B cell (primary cell): Measurements from ENCODE around the gene CSNK1G3. TPM values are rescaled to one million over a fixed set of nuclear protein-coding genes. Genes with fewer than 3 reads are reported as not detected.

ENCODE experiments used
- ATAC-seq: fragments of 200-7000 bp; cut with Tn5 transposase; one replicate; pipeline ENCODE4 v1.10.0; 2021; ENCODE audit warnings: low read depth, mild to moderate bottlenecking, moderate number of reproducible peaks, moderate library complexity
- CTCF ChIA-PET: fragments of 350-600 bp; sonication (Branson Sonifier 250); formaldehyde crosslinking; loops from one replicate; lab custom pipeline; 2021; ENCODE audit warnings: antibody characterized with exemption, inconsistent platforms; lab: Charles Lee
- POLR2A ChIA-PET: fragments of 350-600 bp; sonication (Branson Sonifier 250); formaldehyde crosslinking; loops from one replicate; lab custom pipeline; 2021; ENCODE audit warnings: antibody characterized with exemption; lab: Charles Lee
- DNase-seq: peaks from one replicate; pipeline ENCODE4 v3.0.0; 2013
- H2AFZ ChIP-seq: 2 replicates; pipeline ENCODE4 v1.6.1; 2012; ENCODE audit warnings: mild to moderate bottlenecking, low read depth, low read length; ENCODE audit not compliant: insufficient read depth, poor library complexity, severe bottlenecking
- H3K27ac ChIP-seq, 2 donors: 1 replicate in 1 of 2; 2 replicates in 1 of 2; pipeline ENCODE4 v1.5.1; 2012 to 2013; ENCODE audit warnings: low read length in 2 of 2, mild to moderate bottlenecking in 2 of 2, moderate library complexity in 1 of 2
- H3K27me3 ChIP-seq, 4 experiments: fragments of 200-600 bp in 1 of 4; sonication (generic) in 1 of 4; replicated peaks in 1 of 4; 1 replicate in 2 of 4; 2 replicates in 2 of 4; pipeline versions ENCODE4 v1.6.1 to v1.7.0; 2013 to 2016; ENCODE audit warnings: low read length in 3 of 4, mild to moderate bottlenecking in 2 of 4, mixed read lengths in 1 of 4, moderate library complexity in 1 of 4; ENCODE audit not compliant: insufficient read depth in 4 of 4, control insufficient read depth in 3 of 4; ENCODE audit errors: control extremely low read depth in 1 of 4
- H3K36me3 ChIP-seq, 2 experiments: replicated peaks in 1 of 2; 1 replicate in 1 of 2; 2 replicates in 1 of 2; pipeline versions ENCODE4 v1.6.1 to v1.7.1; 2013; ENCODE audit warnings: low read length in 1 of 2; ENCODE audit not compliant: insufficient read depth in 2 of 2, control insufficient read depth in 1 of 2; ENCODE audit errors: control extremely low read depth in 1 of 2, extremely low read depth in 1 of 2
- H3K4me1 ChIP-seq, 2 donors: fragments of 200-600 bp in 1 of 2; sonication (generic) in 1 of 2; 1 replicate in 1 of 2; 2 replicates in 1 of 2; pipeline versions ENCODE4 v1.5.1 to v1.6.1; 2013 to 2017; ENCODE audit warnings: low read length in 2 of 2; ENCODE audit not compliant: control insufficient read depth in 2 of 2, insufficient read depth in 2 of 2
- H3K4me2 ChIP-seq: replicated peaks from 2 replicates; pipeline ENCODE3; 2012; ENCODE audit warnings: mild to moderate bottlenecking, low read depth, low read length; ENCODE audit not compliant: poor library complexity, severe bottlenecking
- H3K4me3 ChIP-seq, 5 experiments: fragments of 200-600 bp in 1 of 5; sonication (generic) in 1 of 5; 1 replicate in 3 of 5; 2 replicates in 2 of 5; pipeline versions ENCODE4 v1.5.1 to v1.7.0; 2011 to 2016; ENCODE audit warnings: low read length in 4 of 5, mild to moderate bottlenecking in 4 of 5, low read depth in 2 of 5, control low read depth in 1 of 5, moderate library complexity in 1 of 5; ENCODE audit not compliant: insufficient read depth in 1 of 5; ENCODE audit errors: control extremely low read depth in 1 of 5, extremely low read depth in 1 of 5
- H3K79me2 ChIP-seq: fragments of 200-600 bp; sonication (generic); one replicate; pipeline ENCODE4 v1.6.0; 2016; ENCODE audit warnings: low read length; ENCODE audit not compliant: control insufficient read depth, insufficient read depth
- H3K9ac ChIP-seq: fragments of 200-600 bp; sonication (generic); 2 replicates; pipeline ENCODE4 v1.6.1; 2017; ENCODE audit warnings: mild to moderate bottlenecking, low read length, moderate library complexity
- H3K9me3 ChIP-seq, 3 donors: one replicate each; pipeline versions ENCODE4 v1.6.1 to v1.7.1; 2013; ENCODE audit warnings: low read length in 2 of 3; ENCODE audit not compliant: control insufficient read depth in 2 of 3, insufficient read depth in 1 of 3; ENCODE audit errors: control extremely low read depth in 1 of 3
- H4K20me1 ChIP-seq: 2 replicates; pipeline ENCODE4 v1.6.0; 2012; ENCODE audit warnings: mild to moderate bottlenecking, low read length; ENCODE audit not compliant: insufficient read depth, control insufficient read depth, poor library complexity, severe bottlenecking
- H3K27ac Mint-ChIP-seq: one replicate; pipeline ENCODE4 v1.8.0; 2021; ENCODE audit warnings: mixed read lengths
- H3K27me3 Mint-ChIP-seq: one replicate; pipeline ENCODE4 v1.8.0; 2021; ENCODE audit warnings: mixed read lengths
- H3K4me1 Mint-ChIP-seq: one replicate; pipeline ENCODE4 v1.8.0; 2021; ENCODE audit warnings: mixed read lengths
- H3K4me3 Mint-ChIP-seq: one replicate; pipeline ENCODE4 v1.8.0; 2021; ENCODE audit warnings: mixed read lengths
- H3K9me3 Mint-ChIP-seq: one replicate; pipeline ENCODE4 v1.8.0; 2022; ENCODE audit warnings: mixed read lengths; ENCODE audit not compliant: insufficient read depth
- CTCF ChIP-seq: fragments of 200-600 bp; IDR thresholded peaks from one replicate; pipeline ENCODE4 v1.8.0; 2022; ENCODE audit warnings: antibody characterized with exemption, mild to moderate bottlenecking
- EZH2 ChIP-seq: IDR thresholded peaks from 2 replicates; pipeline ENCODE4 v1.6.1; 2012; ENCODE audit warnings: borderline replicate concordance, low read depth, mild to moderate bottlenecking, moderate library complexity, low read length; ENCODE audit not compliant: insufficient read depth, poor library complexity, severe bottlenecking
- WGBS: methylation state at CpG from one replicate; pipeline ENCODE4 v1.1.5; 2013; ENCODE audit warnings: missing lambda C conversion rate; ENCODE audit not compliant: insufficient coverage; 5-methylcytosine and 5-hydroxymethylcytosine counted together
- intact Hi-C: fragments of 100-400 bp; cut with micrococcal nuclease; formaldehyde crosslinking; loops from one replicate; pipeline ENCODE4 v1.10.0; 2022
- polyA plus RNA-seq: library from polyadenylated mRNA; depleted of rRNA; stranded (reverse); fragments of >200 nt; gene quantifications from 2 replicates; pipeline ENCODE4 v1.2.3, GENCODE V29; 2012
- total RNA-seq, 2 donors: library from RNA; stranded (reverse); fragments of 120-200 nt in 1 of 2; gene quantifications; 1 replicate in 1 of 2; 2 replicates in 1 of 2; pipeline versions ENCODE4 v1.2.3 to v1.2.4, GENCODE V29; 2013 to 2022

Gene CSNK1G3
- total and polyA plus RNA-seq, 2 donors (not counting 1 experiment from before 2014, with no cell fraction given) = 20.8 to 140 TPM

GRCh38 chr5:123528878-123529277 is 16.9 kb downstream of the CSNK1G3 start:
- Histone ChIP-seq H3K79me2 (peaks cover 99% of the 10 kb centered on the region), H3K36me3 (no peaks in the 10 kb centered on the region), H4K20me1 (peaks cover 24% of the 10 kb centered on the region), H3K4me1 (peaks cover 23 to 48% of the 10 kb centered on the region in 2 donors), H3K27ac (no peak overlapping the region), H3K4me2 (no peak overlapping the region), H3K27me3 (no peaks in the 10 kb centered on the region), H3K9ac (no peak overlapping the region), H3K4me3 (no peak overlapping the region), H3K9me3 (peaks cover 0 to 10% (median 0%) of the 10 kb centered on the region in 3 donors), H2AFZ (no peak overlapping the region)
- ATAC-seq = no peak
- H3K4me3 Mint-ChIP-seq = no peak overlapping the region
- ChIA-PET CTCF (no interaction called here), POLR2A (no interaction called here)
- no peak for DNase-seq
- WGBS = 100% methylated on average over 2 of the region's 4 CpGs
- TF ChIP-seq CTCF (no peak), EZH2 (no peak)
- no peaks in the 10 kb centered on the region for H3K9me3 Mint-ChIP-seq
- no peaks in the 10 kb centered on the region for H3K27me3 Mint-ChIP-seq
- H3K4me1 Mint-ChIP-seq = peaks cover 74% of the 10 kb centered on the region
- H3K27ac Mint-ChIP-seq = no peak overlapping the region
- intact Hi-C loops = loop anchor here (5.0 kb wide), 1 partner anchor 53 kb away; no protein-coding TSS in a partner anchor

- POLR2A ChIA-PET = no interaction called here
Observed at GRCh38 chr5:123530728-123531127, 18.8 kb downstream of the CSNK1G3 start.

More at GRCh38 chr5:123530728-123531127, 18.8 kb downstream of the CSNK1G3 start:
- Histone ChIP-seq H4K20me1 (peaks cover 38% of the 10 kb centered on the region), H3K4me1 (peaks cover 12 to 39% of the 10 kb centered on the region in 2 donors), H3K9ac (no peak overlapping the region), H3K4me3 (no peak overlapping the region), H2AFZ (no peak overlapping the region), H3K79me2 (peaks cover 99% of the 10 kb centered on the region), H3K36me3 (peaks cover 0 to 2% of the 10 kb centered on the region in 2 experiments), H3K9me3 (peaks cover 0 to 3% (median 0%) of the 10 kb centered on the region in 3 donors), H3K27ac (peak overlapping the region in 1 of 2 donors; percentile 12), H3K4me2 (no peak overlapping the region), H3K27me3 (no peaks in the 10 kb centered on the region)
- H3K27ac Mint-ChIP-seq = no peak overlapping the region
- ATAC-seq (no peak), DNase-seq (no peak)
- intact Hi-C loops = no loop called here
- no peaks in the 10 kb centered on the region for H3K27me3 Mint-ChIP-seq
- TF ChIP-seq CTCF (no peak), EZH2 (no peak)
- H3K4me3 Mint-ChIP-seq = no peak overlapping the region
- no peaks in the 10 kb centered on the region for H3K9me3 Mint-ChIP-seq
- CTCF ChIA-PET = no interaction called here
- H3K4me1 Mint-ChIP-seq = peaks cover 74% of the 10 kb centered on the region
- no CpG with 5 or more reads among the region's 3 CpGs for WGBS
